KMS-11 (cell line): Measurements from ENCODE around the gene FBLL1.

Experiments
- H2AFZ ChIP-seq: fragments of 200-600 bp; sonication (generic); 2 replicates; pipeline ENCODE4 v1.6.1; 2016; ENCODE audit warnings: antibody characterized with exemption, mixed run types, low read depth
- H3K27ac ChIP-seq: fragments of 200-600 bp; sonication (generic); 2 replicates; pipeline ENCODE4 v1.6.1; 2016; ENCODE audit warnings: mild to moderate bottlenecking, mixed run types
- H3K27me3 ChIP-seq: fragments of 200-600 bp; sonication (generic); 2 replicates; pipeline ENCODE4 v1.6.1; 2017; ENCODE audit warnings: mild to moderate bottlenecking, low read depth, mixed run types, moderate library complexity; ENCODE audit not compliant: insufficient read depth
- H3K36me3 ChIP-seq: fragments of 200-600 bp; sonication (generic); 2 replicates; pipeline ENCODE4 v1.6.1; 2017; ENCODE audit warnings: mild to moderate bottlenecking, mixed run types; ENCODE audit not compliant: insufficient read depth
- H3K4me1 ChIP-seq: fragments of 200-600 bp; sonication (generic); 2 replicates; pipeline ENCODE4 v1.6.1; 2016; ENCODE audit warnings: mild to moderate bottlenecking, low read depth, mixed run types; ENCODE audit not compliant: poor library complexity, severe bottlenecking
- H3K4me2 ChIP-seq: fragments of 200-600 bp; sonication (generic); 2 replicates; pipeline ENCODE4 v1.7.0; 2016; ENCODE audit warnings: mild to moderate bottlenecking, mixed run types
- H3K4me3 ChIP-seq: fragments of 200-600 bp; sonication (generic); IDR thresholded peaks from 2 replicates; pipeline ENCODE4 v1.6.1; 2017; ENCODE audit warnings: low read depth, low read length, mixed read lengths; ENCODE audit not compliant: insufficient read depth
- H3K79me2 ChIP-seq: fragments of 200-600 bp; sonication (generic); 2 replicates; pipeline ENCODE4 v1.6.1; 2016; ENCODE audit warnings: low read depth, mixed run types; ENCODE audit not compliant: insufficient read depth
- H3K9ac ChIP-seq: fragments of 200-600 bp; sonication (generic); 2 replicates; pipeline ENCODE4 v1.6.1; 2016; ENCODE audit warnings: mild to moderate bottlenecking, mixed run types
- H4K20me1 ChIP-seq: fragments of 200-600 bp; sonication (generic); 2 replicates; pipeline ENCODE4 v1.6.1; 2016; ENCODE audit warnings: mild to moderate bottlenecking, mixed run types; ENCODE audit not compliant: insufficient read depth
- CTCF ChIP-seq: fragments of 200-600 bp; sonication (generic); conservative IDR thresholded peaks from 2 replicates; pipeline ENCODE4 v1.6.1; 2017; ENCODE audit warnings: low read depth, mild to moderate bottlenecking, antibody characterized with exemption, low read length, moderate library complexity, mixed read lengths

Gene FBLL1

GRCh38 chr5:168513861-168514428 is 15.2 kb upstream of the FBLL1 start:
- Histone ChIP-seq H3K79me2 (no peaks in the 10 kb centered on the region), H3K27me3 (no peaks in the 10 kb centered on the region), H3K9ac (no peak overlapping the region), H3K36me3 (no peaks in the 10 kb centered on the region; the same call in 1 of the 2 replicates), H2AFZ (no peak overlapping the region), H4K20me1 (no peaks in the 10 kb centered on the region), H3K4me2 (no peak overlapping the region), H3K4me1 (no peaks in the 10 kb centered on the region), H3K27ac (no peak overlapping the region), H3K4me3 (no peak overlapping the region)
- TF ChIP-seq CTCF: no peak

DNA sequence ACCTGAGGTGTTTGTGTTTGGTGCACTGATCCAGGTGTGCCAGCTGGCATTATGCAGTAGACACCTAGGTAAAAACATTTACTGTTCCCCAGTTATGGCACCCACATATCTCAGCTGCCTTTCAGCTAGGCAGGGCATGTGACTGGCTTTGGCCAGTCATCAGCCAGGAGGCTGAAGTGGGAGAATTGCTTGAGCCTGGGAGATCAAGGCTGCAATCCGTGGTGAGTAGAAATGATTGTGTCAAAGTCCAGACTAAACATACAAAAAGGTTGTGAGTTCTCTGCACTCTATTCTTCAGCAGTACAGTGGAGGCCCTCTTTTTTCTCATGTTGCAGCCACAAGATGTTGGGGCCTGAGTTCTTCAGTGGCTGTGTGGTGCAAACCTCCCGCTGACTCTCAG is 3.2 kb upstream of the FBLL1 start:
- no peak overlapping the region for H3K4me3 ChIP-seq
- H3K9ac ChIP-seq: no peak overlapping the region
- no peaks in the 10 kb centered on the region for H3K4me1 ChIP-seq
- no peaks in the 10 kb centered on the region for H4K20me1 ChIP-seq
- H3K27ac ChIP-seq: no peak overlapping the region
- H3K79me2 ChIP-seq: no peaks in the 10 kb centered on the region
- no peak for TF ChIP-seq CTCF
- H3K36me3 ChIP-seq: no peaks in the 10 kb centered on the region
- H3K4me2 ChIP-seq: no peak overlapping the region
- H2AFZ ChIP-seq: no peak overlapping the region
- no peaks in the 10 kb centered on the region for H3K27me3 ChIP-seq

DNA sequence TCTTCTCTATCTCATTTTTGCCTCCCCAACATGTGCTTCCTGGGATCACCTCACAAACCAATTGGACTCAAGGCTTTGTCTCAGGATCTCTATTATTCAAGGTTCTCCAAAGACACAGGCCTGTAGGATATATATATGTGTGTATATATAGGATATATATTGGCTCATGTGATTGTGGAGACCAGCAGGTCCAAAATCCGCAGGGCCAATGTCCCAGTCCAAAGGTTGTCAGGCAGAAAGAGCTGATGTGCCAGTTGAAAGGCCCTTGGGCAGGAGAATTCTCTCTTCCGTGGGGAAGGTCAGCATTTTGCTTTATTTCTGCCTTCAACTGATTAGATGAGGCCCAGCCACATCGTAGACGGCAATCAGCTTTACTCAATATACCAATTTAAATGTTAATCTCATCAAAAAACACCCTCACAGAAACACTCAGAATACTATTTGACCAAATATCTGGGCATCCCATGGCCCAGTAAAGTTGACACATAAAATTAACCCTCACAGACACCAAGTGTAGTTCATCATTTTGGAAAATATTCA is 1.3 kb upstream of the FBLL1 start:
- Histone ChIP-seq H3K27ac (no peak overlapping the region), H4K20me1 (no peaks in the 10 kb centered on the region), H3K4me1 (no peaks in the 10 kb centered on the region), H3K36me3 (no peaks in the 10 kb centered on the region), H3K4me2 (no peak overlapping the region), H3K4me3 (no peak overlapping the region), H3K79me2 (no peaks in the 10 kb centered on the region), H3K27me3 (no peaks in the 10 kb centered on the region), H2AFZ (no peak overlapping the region), H3K9ac (no peak overlapping the region)
- TF ChIP-seq CTCF: no peak

- no peak overlapping the region for H3K9ac ChIP-seq
- no peaks in the 10 kb centered on the region for H3K36me3 ChIP-seq
- H3K27me3 ChIP-seq: no peaks in the 10 kb centered on the region
- no peak overlapping the region for H3K27ac ChIP-seq
- no peak for TF ChIP-seq CTCF
- no peaks in the 10 kb centered on the region for H4K20me1 ChIP-seq
- H2AFZ ChIP-seq: no peak overlapping the region
- H3K79me2 ChIP-seq: no peaks in the 10 kb centered on the region
- H3K4me1 ChIP-seq: no peaks in the 10 kb centered on the region
- no peak overlapping the region for H3K4me3 ChIP-seq
- no peak overlapping the region for H3K4me2 ChIP-seq
Measured at GRCh38 chr5:168529374-168530234, 499 bp downstream of the FBLL1 start.
